ENCODE data around the gene FOXRED2.

GRCh38 chr22:36507518-36508010, 724 bp upstream of the FOXRED2 start:
- no peak for TF ChIP-seq YY1 (IDR thresholded peaks at IDR 0.05; ENCODE audit: insufficient read depth, insufficient read length)
- TF ChIP-seq ZNF274 (IDR thresholded peaks at IDR 0.05; ENCODE audit: low read depth, low read length), result no peak
- no peak for TF ChIP-seq SUZ12 (IDR thresholded peaks at IDR 0.05; ENCODE audit: extremely low read depth, insufficient read depth, insufficient read length)

All from NT2/D1 (cell line).